ENCODE data around the gene ALDH9A1.

ALDH9A1 gene

DNA sequence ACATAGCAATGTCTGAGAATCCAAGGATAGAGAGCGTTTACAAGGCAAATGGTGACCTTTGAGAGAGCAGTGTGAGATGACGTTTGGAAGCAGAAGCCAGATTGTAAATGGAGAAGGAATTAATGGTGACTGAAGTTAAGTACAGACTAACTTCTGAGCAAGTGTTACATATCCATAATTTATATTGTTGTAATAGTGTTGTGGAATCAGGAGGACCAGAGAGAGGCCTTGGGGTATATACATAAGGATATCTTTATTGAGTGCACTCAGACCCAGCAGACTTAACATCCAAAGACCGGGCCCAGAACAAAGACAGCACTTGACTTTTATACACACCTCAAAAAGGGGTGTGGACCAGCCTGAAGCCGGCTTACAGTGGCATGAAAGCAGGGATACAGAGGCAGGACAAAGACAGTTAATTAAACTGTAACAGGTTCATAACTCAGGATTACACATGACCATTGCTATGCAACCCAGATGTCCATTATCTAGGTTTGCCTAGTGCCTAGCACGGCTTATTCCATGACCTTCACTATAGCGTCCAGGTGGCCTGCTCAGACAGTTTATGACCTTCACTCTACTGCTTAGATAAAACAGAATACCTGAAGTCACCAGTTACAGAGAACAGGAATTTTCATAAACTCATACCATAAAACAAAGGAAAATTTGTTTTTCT is 70.1 kb downstream of the ALDH9A1 start:
- in situ Hi-C loops (cut with HindIII; ENCODE audit: low sequenced_read_pairs), result no loop called here
- H3K4me3 ChIP-seq (ENCODE audit: low read depth, low read length), result no peak overlapping the region
- TF ChIP-seq, protein P1, sequence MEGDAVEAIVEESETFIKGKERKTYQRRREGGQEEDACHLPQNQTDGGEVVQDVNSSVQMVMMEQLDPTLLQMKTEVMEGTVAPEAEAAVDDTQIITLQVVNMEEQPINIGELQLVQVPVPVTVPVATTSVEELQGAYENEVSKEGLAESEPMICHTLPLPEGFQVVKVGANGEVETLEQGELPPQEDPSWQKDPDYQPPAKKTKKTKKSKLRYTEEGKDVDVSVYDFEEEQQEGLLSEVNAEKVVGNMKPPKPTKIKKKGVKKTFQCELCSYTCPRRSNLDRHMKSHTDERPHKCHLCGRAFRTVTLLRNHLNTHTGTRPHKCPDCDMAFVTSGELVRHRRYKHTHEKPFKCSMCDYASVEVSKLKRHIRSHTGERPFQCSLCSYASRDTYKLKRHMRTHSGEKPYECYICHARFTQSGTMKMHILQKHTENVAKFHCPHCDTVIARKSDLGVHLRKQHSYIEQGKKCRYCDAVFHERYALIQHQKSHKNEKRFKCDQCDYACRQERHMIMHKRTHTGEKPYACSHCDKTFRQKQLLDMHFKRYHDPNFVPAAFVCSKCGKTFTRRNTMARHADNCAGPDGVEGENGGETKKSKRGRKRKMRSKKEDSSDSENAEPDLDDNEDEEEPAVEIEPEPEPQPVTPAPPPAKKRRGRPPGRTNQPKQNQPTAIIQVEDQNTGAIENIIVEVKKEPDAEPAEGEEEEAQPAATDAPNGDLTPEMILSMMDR (IDR thresholded peaks at IDR 0.05; ENCODE audit: low read depth, low read length, missing control alignments), result no peak
- DNase-seq (ENCODE audit: low read depth), result no peak

DNA sequence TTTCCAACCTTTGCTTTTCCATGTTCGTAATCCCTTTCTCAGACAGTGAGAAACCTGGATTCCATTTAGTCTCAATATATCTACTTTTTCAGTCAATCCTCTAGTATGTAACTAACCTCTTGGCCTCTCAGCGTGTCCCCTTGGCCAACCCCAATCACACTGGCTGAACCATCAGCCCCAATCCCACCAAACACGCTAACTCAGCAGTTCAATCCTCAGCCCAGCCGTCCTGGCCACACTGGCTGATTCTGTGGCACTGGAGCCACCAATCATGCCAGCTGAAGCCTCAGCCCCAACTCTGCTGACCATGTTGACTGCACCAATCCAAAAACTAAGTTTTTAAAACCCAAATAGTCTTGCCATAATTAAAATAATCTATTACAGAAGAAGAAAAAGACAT is 73.9 kb downstream of the ALDH9A1 start:
- in situ Hi-C loops (cut with HindIII; ENCODE audit: low sequenced_read_pairs), result no loop called here
- H3K4me3 ChIP-seq (ENCODE audit: low read depth, low read length), result no peak overlapping the region
- no peak for DNase-seq (ENCODE audit: low read depth)
- TF ChIP-seq, protein P1 (IDR thresholded peaks at IDR 0.05; ENCODE audit: low read depth, low read length, missing control alignments), result no peak

DNA sequence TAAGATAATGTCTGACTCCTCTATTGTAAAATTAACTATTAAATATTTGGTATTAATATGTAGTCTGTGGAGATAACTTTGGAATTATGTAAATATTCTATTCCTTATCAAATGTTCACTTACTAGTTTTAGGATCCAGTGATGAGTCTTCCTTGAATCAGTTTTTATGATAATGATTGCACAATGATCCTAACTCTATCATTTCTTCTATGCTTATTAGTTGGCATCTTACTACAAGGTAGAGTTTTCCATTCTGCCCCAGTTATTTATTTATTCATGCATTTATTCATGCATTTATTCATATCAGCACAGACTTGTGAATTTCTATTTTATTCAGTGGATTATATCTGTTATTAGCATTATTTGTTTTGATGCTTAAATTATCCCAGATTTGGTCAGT is 74.7 kb downstream of the ALDH9A1 start:
- TF ChIP-seq, protein P1 (IDR thresholded peaks at IDR 0.05; ENCODE audit: low read depth, low read length, missing control alignments), result no peak
- DNase-seq (ENCODE audit: low read depth), result no peak
- in situ Hi-C loops (cut with HindIII; ENCODE audit: low sequenced_read_pairs), result no loop called here
- no peak overlapping the region for H3K4me3 ChIP-seq (ENCODE audit: low read depth, low read length)

DNA sequence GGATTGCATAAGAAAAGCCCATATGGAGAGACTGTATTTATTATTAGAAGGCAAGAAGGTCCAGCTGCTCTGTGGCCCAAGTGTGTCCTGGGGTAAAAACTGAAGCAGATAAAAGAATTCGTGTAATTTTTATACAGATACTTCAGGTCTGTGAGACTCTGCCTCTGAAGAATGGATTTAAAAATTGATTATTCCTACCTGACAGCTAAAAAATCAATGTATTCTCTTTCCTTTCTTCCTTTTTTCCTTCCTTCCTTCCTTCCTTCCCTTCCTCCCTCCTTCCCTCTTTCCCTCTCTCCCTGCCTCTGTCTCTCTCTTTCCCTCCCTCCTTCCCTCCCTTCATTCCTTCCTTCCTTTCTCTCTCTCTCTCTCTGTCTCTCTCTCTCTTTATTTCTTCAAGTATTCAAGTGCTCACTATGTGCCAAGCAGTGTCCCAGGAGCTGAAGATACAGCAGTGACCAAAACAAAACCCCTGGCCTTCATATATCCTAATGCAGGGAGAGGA is 78.7 kb downstream of the ALDH9A1 start:
- no peak overlapping the region for H3K4me3 ChIP-seq (ENCODE audit: low read depth, low read length)
- TF ChIP-seq, protein P1 (IDR thresholded peaks at IDR 0.05; ENCODE audit: low read depth, low read length, missing control alignments), result no peak
- no peak for DNase-seq (ENCODE audit: low read depth)
- in situ Hi-C loops (cut with HindIII; ENCODE audit: low sequenced_read_pairs), result no loop called here

DNA sequence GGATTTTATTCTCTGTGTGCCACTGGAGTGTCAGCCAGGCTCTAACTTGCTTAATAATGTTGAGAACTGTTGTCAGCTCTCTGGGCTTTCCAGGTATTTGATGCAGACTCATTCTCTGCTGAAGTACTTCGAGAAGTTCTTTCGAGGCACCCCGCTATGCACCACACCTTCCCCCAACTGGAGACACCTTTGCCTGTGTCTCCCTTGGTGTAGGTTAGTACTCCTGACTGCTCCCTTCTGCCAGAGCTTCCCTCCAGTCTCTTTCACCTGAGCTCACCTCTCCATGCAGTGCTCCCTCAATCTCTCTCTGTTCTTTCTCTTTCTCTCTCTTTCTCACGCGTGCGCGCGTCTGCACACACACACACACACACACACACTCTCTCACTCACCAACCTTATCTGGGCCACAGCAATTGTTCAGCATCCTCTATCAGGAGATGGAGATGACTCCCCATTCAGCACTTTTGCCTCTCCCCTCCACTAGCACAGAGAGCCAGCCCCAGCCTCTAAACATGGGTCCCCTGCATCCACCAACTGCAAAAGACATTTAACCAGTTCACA is 81.3 kb downstream of the ALDH9A1 start:
- H3K4me3 ChIP-seq (ENCODE audit: low read depth, low read length), result no peak overlapping the region
- in situ Hi-C loops (cut with HindIII; ENCODE audit: low sequenced_read_pairs), result no loop called here

DNA sequence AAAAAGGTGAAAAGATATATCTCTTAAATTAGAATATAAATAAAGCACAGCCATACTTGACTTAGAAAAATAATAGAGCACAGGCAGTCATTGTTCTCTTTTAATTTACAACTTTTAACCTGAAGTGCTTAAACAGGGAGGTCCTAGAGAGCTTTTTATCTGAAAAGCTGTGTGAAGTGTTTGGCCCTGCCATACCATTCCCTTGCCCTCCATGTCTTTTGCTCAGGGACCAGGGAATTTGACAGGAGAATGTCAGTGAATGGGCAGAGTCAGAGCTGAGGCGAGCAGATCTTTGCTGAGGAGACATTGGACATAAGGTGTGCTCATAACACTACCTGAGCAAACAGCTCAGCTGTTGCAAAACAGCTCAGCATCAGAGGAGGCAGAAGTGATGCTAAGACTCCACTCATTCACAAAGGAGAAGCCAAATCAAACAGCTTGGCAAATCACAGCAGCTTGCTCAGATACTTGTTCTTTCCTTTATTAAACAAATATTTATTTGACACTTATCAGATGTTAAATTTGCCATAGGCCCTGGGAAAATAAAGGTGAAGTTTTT is 82.2 kb downstream of the ALDH9A1 start:
- no peak for DNase-seq (ENCODE audit: low read depth)
- TF ChIP-seq, protein P1 (IDR thresholded peaks at IDR 0.05; ENCODE audit: low read depth, low read length, missing control alignments), result no peak
- in situ Hi-C loops (cut with HindIII; ENCODE audit: low sequenced_read_pairs), result no loop called here
- no peak overlapping the region for H3K4me3 ChIP-seq (ENCODE audit: low read depth, low read length)

More for the DNA sequence above, 81.3 kb downstream of the ALDH9A1 start:
- TF ChIP-seq, protein P1 (IDR thresholded peaks at IDR 0.05; ENCODE audit: low read depth, low read length, missing control alignments), result no peak
- DNase-seq (ENCODE audit: low read depth), result no peak
